Measurements from ENCODE around the gene GGA3. TPM values are rescaled to one million over a fixed set of nuclear protein-coding genes. Genes with fewer than 3 reads are reported as not detected.
A peak's percentile ranks its signal among the peaks of the same experiment; 100 is the strongest.
"Not testable (repeated sequence)": the region's sequence is repeated elsewhere in the genome, so short reads cannot be mapped to it uniquely, and the experiment has no call there.

The GGA3 gene
- total RNA-seq, 1 donor from 2014 or later = 116 TPM

DNA sequence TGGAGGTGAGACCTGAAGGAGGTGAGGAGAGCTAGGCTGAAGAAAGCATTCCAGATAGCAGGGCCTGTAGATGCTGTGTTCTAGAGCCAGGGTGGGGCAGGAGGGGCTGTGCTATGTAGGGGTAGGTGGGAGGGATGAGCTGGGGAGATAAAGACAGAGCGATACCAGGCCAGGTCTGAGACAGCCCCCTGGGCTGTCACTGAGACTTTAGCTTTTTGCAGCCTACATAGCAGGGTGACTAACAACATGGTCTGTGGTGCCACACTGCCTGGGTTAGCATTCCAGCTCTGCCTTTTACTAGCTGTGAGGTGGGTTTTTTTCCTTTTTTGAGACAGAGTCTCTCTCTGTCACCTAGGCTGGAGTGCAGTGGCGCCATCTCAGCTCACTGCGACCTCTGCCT is 41.6 kb downstream of the GGA3 start:
- Mint-ChIP-seq H3K4me3 (no peak overlapping the region), H3K27ac (no peak overlapping the region), H3K4me1 (no peaks in the 10 kb centered on the region), H3K9me3 (no peaks in the 10 kb centered on the region), H3K36me3 (ENCODE audit: low read depth) (peaks cover 69% of the 10 kb centered on the region), H3K27me3 (no peaks in the 10 kb centered on the region)
- POLR2A ChIA-PET = interaction anchor here (0.6 to 0.9 kb wide), 3 partner anchors 18 to 65 kb away, joined by 3 to 6 read pairs (median 4); no protein-coding TSS in a partner anchor
- DNase-seq (no peak), ATAC-seq (ENCODE audit: low read depth) (no peak)
- CTCF ChIA-PET = no interaction called here
- TF ChIP-seq, protein P1, sequence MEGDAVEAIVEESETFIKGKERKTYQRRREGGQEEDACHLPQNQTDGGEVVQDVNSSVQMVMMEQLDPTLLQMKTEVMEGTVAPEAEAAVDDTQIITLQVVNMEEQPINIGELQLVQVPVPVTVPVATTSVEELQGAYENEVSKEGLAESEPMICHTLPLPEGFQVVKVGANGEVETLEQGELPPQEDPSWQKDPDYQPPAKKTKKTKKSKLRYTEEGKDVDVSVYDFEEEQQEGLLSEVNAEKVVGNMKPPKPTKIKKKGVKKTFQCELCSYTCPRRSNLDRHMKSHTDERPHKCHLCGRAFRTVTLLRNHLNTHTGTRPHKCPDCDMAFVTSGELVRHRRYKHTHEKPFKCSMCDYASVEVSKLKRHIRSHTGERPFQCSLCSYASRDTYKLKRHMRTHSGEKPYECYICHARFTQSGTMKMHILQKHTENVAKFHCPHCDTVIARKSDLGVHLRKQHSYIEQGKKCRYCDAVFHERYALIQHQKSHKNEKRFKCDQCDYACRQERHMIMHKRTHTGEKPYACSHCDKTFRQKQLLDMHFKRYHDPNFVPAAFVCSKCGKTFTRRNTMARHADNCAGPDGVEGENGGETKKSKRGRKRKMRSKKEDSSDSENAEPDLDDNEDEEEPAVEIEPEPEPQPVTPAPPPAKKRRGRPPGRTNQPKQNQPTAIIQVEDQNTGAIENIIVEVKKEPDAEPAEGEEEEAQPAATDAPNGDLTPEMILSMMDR (IDR thresholded peaks at IDR 0.05) = no peak
- intact Hi-C loops (cut with micrococcal nuclease) = no loop called here

DNA sequence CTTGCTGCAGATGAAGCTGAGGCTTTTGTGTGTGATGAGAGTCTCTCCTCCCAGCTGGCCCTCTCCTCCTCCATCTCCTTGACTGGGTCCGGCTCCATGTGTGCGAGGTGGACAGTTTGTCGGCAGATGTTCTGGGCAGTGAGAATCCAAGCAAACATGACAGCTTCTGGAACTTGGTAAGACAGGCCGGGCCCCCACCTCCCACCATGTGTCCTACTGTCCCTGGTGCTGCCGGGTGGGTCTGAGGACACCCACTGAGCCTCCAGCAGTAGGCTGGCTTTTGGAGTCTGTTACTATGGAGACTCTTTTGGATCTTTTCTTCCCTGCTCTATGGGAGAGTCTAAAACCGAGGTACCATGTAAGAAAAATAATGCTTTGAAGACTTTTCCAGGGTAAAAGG is 43.3 kb downstream of the GGA3 start:
- ChIA-PET CTCF (no interaction called here), POLR2A (no interaction called here)
- no peak overlapping the region for H3K4me3 Mint-ChIP-seq
- TF ChIP-seq, protein P1 (IDR thresholded peaks at IDR 0.05) = no peak
- no peaks in the 10 kb centered on the region for H3K4me1 Mint-ChIP-seq
- no peaks in the 10 kb centered on the region for H3K9me3 Mint-ChIP-seq
- intact Hi-C loops (cut with micrococcal nuclease) = loop anchor here (1.0 kb wide), 1 partner anchor 14 kb away; no protein-coding TSS in a partner anchor
- H3K36me3 Mint-ChIP-seq (ENCODE audit: low read depth) = peaks cover 74% of the 10 kb centered on the region
- no peaks in the 10 kb centered on the region for H3K27me3 Mint-ChIP-seq
- DNase-seq (no peak), ATAC-seq (ENCODE audit: low read depth) (no peak)
- no peak overlapping the region for H3K27ac Mint-ChIP-seq

DNA sequence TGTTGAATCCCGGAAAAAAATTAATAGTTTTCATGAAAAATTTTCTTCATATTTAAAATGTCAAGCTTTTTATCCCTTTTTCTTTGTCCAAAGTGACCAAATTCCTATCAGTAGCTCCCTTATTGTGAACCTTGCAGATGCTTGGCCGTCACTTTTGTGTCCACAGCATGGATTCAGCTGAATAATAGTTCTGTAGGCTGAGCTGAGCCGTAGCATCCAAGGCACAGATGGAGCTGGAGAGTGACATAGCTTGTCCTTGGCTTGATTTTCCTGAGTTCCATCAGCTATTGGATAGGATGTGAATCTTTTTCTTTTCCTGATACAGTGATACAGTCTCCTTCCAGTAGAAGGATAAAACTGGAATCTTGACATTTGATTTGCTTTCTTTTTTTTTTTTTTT is 52.3 kb downstream of the GGA3 start:
- ChIA-PET CTCF (interaction anchor here (1.0 kb wide), 1 partner anchor 60 kb away, joined by 3 read pairs; no protein-coding TSS in a partner anchor), POLR2A (interaction anchor here (0.7 to 0.8 kb wide), 2 partner anchors 11 to 212 kb away, joined by 5 to 6 read pairs; no protein-coding TSS in a partner anchor)
- DNase-seq (no peak), ATAC-seq (ENCODE audit: low read depth) (no peak)
- H3K9me3 Mint-ChIP-seq = no peaks in the 10 kb centered on the region
- H3K4me1 Mint-ChIP-seq = peaks cover 18% of the 10 kb centered on the region
- peaks cover 51% of the 10 kb centered on the region for H3K36me3 Mint-ChIP-seq (ENCODE audit: low read depth)
- TF ChIP-seq, protein P1 (IDR thresholded peaks at IDR 0.05) = no peak
- H3K27me3 Mint-ChIP-seq = no peaks in the 10 kb centered on the region
- intact Hi-C loops (cut with micrococcal nuclease) = loop anchor here (5.0 kb wide), 2 partner anchors 77 to 287 kb away; partner anchors contain the start of genes NT5C, OTOP2 and USH1G
- no peak overlapping the region for H3K4me3 Mint-ChIP-seq
- H3K27ac Mint-ChIP-seq = no peak overlapping the region

DNA sequence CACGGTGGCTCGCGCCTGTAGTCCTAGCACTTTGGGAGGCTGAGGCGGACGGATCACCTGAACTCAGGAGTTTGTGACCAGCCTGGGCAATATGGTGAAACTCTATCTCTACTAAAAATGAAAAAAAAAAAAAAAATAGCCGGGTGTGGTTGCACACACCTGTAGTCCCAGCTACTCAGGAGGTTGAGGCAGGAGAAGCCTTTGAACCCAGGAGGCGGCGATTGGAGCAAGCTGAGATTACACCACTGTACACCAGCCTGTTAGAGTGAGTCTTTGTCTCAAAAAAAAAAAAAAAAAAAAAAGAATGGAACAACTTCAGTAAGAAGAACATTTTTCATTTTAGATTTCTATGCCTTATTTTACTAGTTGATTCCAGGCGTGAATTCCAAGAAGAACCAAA is 53.2 kb downstream of the GGA3 start:
- ChIA-PET CTCF (interaction anchor here (0.5 to 1.0 kb wide), 2 partner anchors 28 to 61 kb away, joined by 3 read pairs; no protein-coding TSS in a partner anchor), POLR2A (interaction anchor here (0.6 kb wide), 1 partner anchor 93 kb away, joined by 6 read pairs; no protein-coding TSS in a partner anchor)
- peaks cover 45% of the 10 kb centered on the region for H3K36me3 Mint-ChIP-seq (ENCODE audit: low read depth)
- no peak overlapping the region for H3K27ac Mint-ChIP-seq
- peak overlapping the region; percentile 38 for H3K4me3 Mint-ChIP-seq
- H3K4me1 Mint-ChIP-seq = peaks cover 18% of the 10 kb centered on the region
- TF ChIP-seq, protein P1 (IDR thresholded peaks at IDR 0.05) = no peak
- intact Hi-C loops (cut with micrococcal nuclease) = loop anchor here (5.0 kb wide), 2 partner anchors 76 to 286 kb away; partner anchors contain the start of genes NT5C, OTOP2 and USH1G
- H3K27me3 Mint-ChIP-seq = no peaks in the 10 kb centered on the region
- ATAC-seq (ENCODE audit: low read depth) (no peak), DNase-seq (no peak)
- H3K9me3 Mint-ChIP-seq = no peaks in the 10 kb centered on the region

DNA sequence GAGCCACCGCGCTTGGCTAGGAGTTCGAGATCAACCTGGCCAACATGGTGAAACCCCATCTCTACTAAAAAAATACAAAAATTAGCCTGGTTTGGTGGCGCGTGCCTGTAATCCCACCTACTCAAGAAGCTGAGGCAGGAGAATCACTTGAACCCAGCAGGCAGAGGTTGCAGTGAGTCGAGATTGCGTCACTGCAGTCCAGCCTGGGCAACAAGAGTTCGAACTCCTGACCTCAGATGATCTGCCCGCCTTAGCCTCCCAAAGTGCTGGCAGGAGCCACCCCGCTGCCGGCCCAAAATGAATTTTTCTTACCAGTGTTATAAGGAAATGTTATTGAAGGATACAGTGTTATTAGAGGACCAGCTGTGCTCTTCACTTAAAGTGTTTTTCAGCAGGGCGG is 53.6 kb downstream of the GGA3 start:
- Mint-ChIP-seq H3K4me3 (peak overlapping the region; percentile 38), H3K36me3 (ENCODE audit: low read depth) (peaks cover 41% of the 10 kb centered on the region), H3K27ac (no peak overlapping the region), H3K4me1 (peaks cover 18% of the 10 kb centered on the region), H3K27me3 (no peaks in the 10 kb centered on the region), H3K9me3 (no peaks in the 10 kb centered on the region)
- no peak for DNase-seq
- TF ChIP-seq, protein P1 (IDR thresholded peaks at IDR 0.05) = no peak
- POLR2A ChIA-PET = interaction anchor here (1.0 kb wide), 1 partner anchor 35 kb away, joined by 3 read pairs; no protein-coding TSS in a partner anchor
- CTCF ChIA-PET = interaction anchor here (0.7 kb wide), 1 partner anchor 106 kb away, joined by 3 read pairs; no protein-coding TSS in a partner anchor
- ATAC-seq (ENCODE audit: low read depth) = no peak
- intact Hi-C loops (cut with micrococcal nuclease) = loop anchor here (5.0 kb wide), 2 partner anchors 75 to 285 kb away; partner anchors contain the start of genes NT5C, OTOP2 and USH1G

DNA sequence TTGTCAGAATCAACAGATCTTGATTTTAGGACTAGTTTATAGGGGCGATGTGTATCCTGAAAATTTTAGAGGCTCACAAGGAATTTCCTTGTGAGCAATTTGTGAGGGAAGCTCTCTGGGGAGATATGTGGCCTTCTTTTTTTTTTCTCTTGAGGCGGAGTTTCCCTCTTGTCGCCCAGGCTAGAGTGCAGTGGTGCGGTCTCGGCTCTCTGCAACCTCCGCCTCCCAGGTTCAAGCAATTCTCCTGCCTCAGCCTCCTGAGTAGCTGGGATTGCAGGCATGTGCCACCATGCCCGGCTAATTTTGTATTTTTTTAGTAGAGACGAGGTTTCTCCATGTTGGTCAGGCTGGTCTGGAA is 54.4 kb downstream of the GGA3 start:
- intact Hi-C loops (cut with micrococcal nuclease) = loop anchor here (5.0 kb wide), 2 partner anchors 75 to 285 kb away; partner anchors contain the start of genes NT5C, OTOP2 and USH1G
- Mint-ChIP-seq H3K4me1 (peaks cover 18% of the 10 kb centered on the region), H3K4me3 (peak overlapping the region; percentile 96), H3K36me3 (ENCODE audit: low read depth) (peaks cover 37% of the 10 kb centered on the region)
- H3K27ac Mint-ChIP-seq; H3K27me3 Mint-ChIP-seq; ATAC-seq (ENCODE audit: low read depth); DNase-seq; H3K9me3 Mint-ChIP-seq: not testable (repeated sequence)
- CTCF ChIA-PET = interaction anchor here (0.7 to 2.8 kb wide), 3 partner anchors 64 to 246 kb away, joined by 3 to 17 read pairs (median 4); partner anchors contain the start of gene MIF4GD
- POLR2A ChIA-PET = interaction anchor here (1.0 kb wide), 1 partner anchor 35 kb away, joined by 3 read pairs; no protein-coding TSS in a partner anchor

All from activated B cell treated with CpG ODN at 0.5 μM for 24 hours (primary cell).